ENCODE results near the gene C11orf24.
"Not testable (repeated sequence)": the region's sequence is repeated elsewhere in the genome, so short reads cannot be mapped to it uniquely, and the experiment has no call there.

DNA sequence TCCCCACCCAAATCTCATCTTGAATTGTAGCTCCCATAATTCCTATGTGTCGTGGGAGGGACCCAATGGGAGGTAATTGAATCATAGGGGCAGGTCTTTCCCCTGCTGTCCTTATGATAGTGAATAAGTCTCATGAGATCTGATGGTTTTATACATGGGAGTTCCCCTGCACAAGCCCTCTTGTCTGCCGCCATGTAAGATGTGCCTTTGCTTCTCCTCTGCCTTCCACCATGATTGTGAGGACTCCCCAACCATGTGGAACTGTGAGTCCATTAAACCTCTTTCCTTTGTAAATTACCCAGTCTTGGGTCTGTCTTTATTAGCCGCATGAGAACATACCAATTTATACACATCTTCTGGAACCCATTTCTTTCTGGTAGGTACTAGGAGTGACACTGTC, 12.8 kb upstream of the C11orf24 start:
- not testable (repeated sequence) for TF ChIP-seq YY1 (IDR thresholded peaks at IDR 0.05; ENCODE audit: extremely low read depth, insufficient replicate concordance, low read depth, low read length)
- TF ChIP-seq, protein P1, sequence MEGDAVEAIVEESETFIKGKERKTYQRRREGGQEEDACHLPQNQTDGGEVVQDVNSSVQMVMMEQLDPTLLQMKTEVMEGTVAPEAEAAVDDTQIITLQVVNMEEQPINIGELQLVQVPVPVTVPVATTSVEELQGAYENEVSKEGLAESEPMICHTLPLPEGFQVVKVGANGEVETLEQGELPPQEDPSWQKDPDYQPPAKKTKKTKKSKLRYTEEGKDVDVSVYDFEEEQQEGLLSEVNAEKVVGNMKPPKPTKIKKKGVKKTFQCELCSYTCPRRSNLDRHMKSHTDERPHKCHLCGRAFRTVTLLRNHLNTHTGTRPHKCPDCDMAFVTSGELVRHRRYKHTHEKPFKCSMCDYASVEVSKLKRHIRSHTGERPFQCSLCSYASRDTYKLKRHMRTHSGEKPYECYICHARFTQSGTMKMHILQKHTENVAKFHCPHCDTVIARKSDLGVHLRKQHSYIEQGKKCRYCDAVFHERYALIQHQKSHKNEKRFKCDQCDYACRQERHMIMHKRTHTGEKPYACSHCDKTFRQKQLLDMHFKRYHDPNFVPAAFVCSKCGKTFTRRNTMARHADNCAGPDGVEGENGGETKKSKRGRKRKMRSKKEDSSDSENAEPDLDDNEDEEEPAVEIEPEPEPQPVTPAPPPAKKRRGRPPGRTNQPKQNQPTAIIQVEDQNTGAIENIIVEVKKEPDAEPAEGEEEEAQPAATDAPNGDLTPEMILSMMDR (IDR thresholded peaks at IDR 0.05 in 2 of 3, conservative IDR thresholded peaks at IDR 0.05 in 1 of 3; ENCODE audit: borderline replicate concordance in 1 of 3, insufficient read depth in 1 of 3, low read depth in 2 of 3, low read length in 2 of 3), result not testable (repeated sequence)
